KG1 (cell line): ENCODE data around the gene OR2L13.
"Not testable (repeated sequence)": the region's sequence is repeated elsewhere in the genome, so short reads cannot be mapped to it uniquely, and the experiment has no call there.

Experiments
- DNase-seq: peaks from one replicate; lab custom pipeline; 2025; lab: John Stamatoyannopoulos, UW

Gene OR2L13

GRCh38 chr1:248094884-248095283 is at the start of gene OR2L13:
TSS of gene OR2L13 (plus strand) at chr1:248095184. CDS start at chr1:248099376, 4,192 bp downstream.
- DNase-seq = no peak

- DNase-seq = no peak
These were observed 49.8 kb upstream of the OR2L13 start for GRCh38 chr1:248045209-248045608.

GRCh38 chr1:248046536-248046935 is 48.4 kb upstream of the OR2L13 start, which contains the start of gene OR2L3:
TSS of gene OR2L3 (plus strand) at chr1:248046836. CDS start at chr1:248060682, 13,846 bp downstream.
- no peak for DNase-seq

- no peak for DNase-seq
These were observed 48.0 kb upstream of the OR2L13 start for GRCh38 chr1:248047008-248047407.

- DNase-seq = no peak
These were observed 40.3 kb upstream of the OR2L13 start for GRCh38 chr1:248054671-248055070.

- DNase-seq = no peak
These were observed 39.7 kb upstream of the OR2L13 start for GRCh38 chr1:248055261-248055660.

GRCh38 chr1:248065071-248065470 is 29.9 kb upstream of the OR2L13 start:
- DNase-seq = no peak

GRCh38 chr1:248065604-248066003 is 29.4 kb upstream of the OR2L13 start:
- DNase-seq = no peak

GRCh38 chr1:248083864-248084263 is 11.1 kb upstream of the OR2L13 start:
- not testable (repeated sequence) for DNase-seq

GRCh38 chr1:248098529-248098928 is 3.5 kb downstream of the OR2L13 start:
- DNase-seq = no peak

- DNase-seq = no peak
These were observed 7.9 kb downstream of the OR2L13 start for GRCh38 chr1:248102847-248103246.

GRCh38 chr1:248111157-248111556 is 16.2 kb downstream of the OR2L13 start:
- no peak for DNase-seq

GRCh38 chr1:248114890-248115289 is 19.9 kb downstream of the OR2L13 start:
- DNase-seq = no peak

- no peak for DNase-seq
These were observed 32.7 kb downstream of the OR2L13 start for GRCh38 chr1:248127653-248128052.

GRCh38 chr1:248136811-248137210 is 41.8 kb downstream of the OR2L13 start:
- DNase-seq = no peak

GRCh38 chr1:248140846-248141245 is 45.9 kb downstream of the OR2L13 start:
- no peak for DNase-seq

- no peak for DNase-seq
These were observed 48.3 kb downstream of the OR2L13 start for GRCh38 chr1:248143311-248143710.

GRCh38 chr1:248144513-248145198 is 49.7 kb downstream of the OR2L13 start, which contains the start of gene OR2M5:
TSS of gene OR2M5 (plus strand) at chr1:248145148. CDS start at chr1:248145148, 0 bp downstream.
- DNase-seq = no peak
